GM19328 (cell line): Measurements from ENCODE around the gene INS.
"Not testable (repeated sequence)": the region's sequence is repeated elsewhere in the genome, so short reads cannot be mapped to it uniquely, and the experiment has no call there.

ENCODE experiments used
- ATAC-seq: cut with Tn5 transposase; IDR thresholded peaks from one replicate; pipeline ENCODE4 v1.9.1; 2021; ENCODE audit warnings: mild to moderate bottlenecking, moderate library complexity; ENCODE audit not compliant: unreplicated experiment

The INS gene

GRCh38 chr11:2136209-2136951 lies 24.6 kb downstream of the INS start:
- no peak for ATAC-seq

GRCh38 chr11:2135648-2136201 lies 25.3 kb downstream of the INS start:
- ATAC-seq: no peak

- no peak for ATAC-seq
Observed at GRCh38 chr11:2135018-2135569, 25.9 kb downstream of the INS start.

- no peak for ATAC-seq
Observed at GRCh38 chr11:2134022-2135010, 26.7 kb downstream of the INS start.

- ATAC-seq: no peak
Observed at GRCh38 chr11:2133241-2134021, 27.6 kb downstream of the INS start.

- no peak for ATAC-seq
Observed at GRCh38 chr11:2132874-2133240, 28.2 kb downstream of the INS start.

- ATAC-seq: no peak
Observed at GRCh38 chr11:2132246-2132645, 28.8 kb downstream of the INS start.

GRCh38 chr11:2131371-2132236 lies 29.4 kb downstream of the INS start:
- no peak for ATAC-seq

GRCh38 chr11:2130881-2131352 lies 30.1 kb downstream of the INS start:
- no peak for ATAC-seq

- no peak for ATAC-seq
Observed at GRCh38 chr11:2129699-2130366, 31.2 kb downstream of the INS start.

- no peak for ATAC-seq
Observed at GRCh38 chr11:2129308-2129698, 31.7 kb downstream of the INS start.

GRCh38 chr11:2128511-2129307 lies 32.3 kb downstream of the INS start:
- no peak for ATAC-seq

GRCh38 chr11:2128130-2128510 lies 32.9 kb downstream of the INS start:
- no peak for ATAC-seq

- no peak for ATAC-seq
Observed at GRCh38 chr11:2127482-2128129, 33.4 kb downstream of the INS start.

- no peak for ATAC-seq
Observed at GRCh38 chr11:2126520-2127085, 34.4 kb downstream of the INS start.

- not testable (repeated sequence) for ATAC-seq
Observed at GRCh38 chr11:2124736-2125484, 36.1 kb downstream of the INS start.

- no peak for ATAC-seq
Observed at GRCh38 chr11:2123628-2123960, 37.4 kb downstream of the INS start.
